ENCODE measurements around the gene KLHDC4. TPM values are rescaled to one million over a fixed set of nuclear protein-coding genes. Genes with fewer than 3 reads are reported as not detected.
"Not testable (repeated sequence)": the region's sequence is repeated elsewhere in the genome, so short reads cannot be mapped to it uniquely, and the experiment has no call there.

KLHDC4 gene
- total RNA-seq, 1 donor from 2014 or later: 38.8 TPM

- Histone ChIP-seq H3K27ac (no peak overlapping the region), H3K27me3 (no peaks in the 10 kb centered on the region), H3K9me3 (no peaks in the 10 kb centered on the region), H3K36me3 (no peaks in the 10 kb centered on the region), H3K4me3 (no peak overlapping the region), H3K4me1 (no peaks in the 10 kb centered on the region)
- intact Hi-C loops (cut with DNase I): no loop called here
- DNase-seq: no peak
- TF ChIP-seq CTCF (IDR thresholded peaks at IDR 0.05): no peak
- ATAC-seq: no peak
Observed at GRCh38 chr16:87791295-87792204, 25.8 kb upstream of the KLHDC4 start.

DNA sequence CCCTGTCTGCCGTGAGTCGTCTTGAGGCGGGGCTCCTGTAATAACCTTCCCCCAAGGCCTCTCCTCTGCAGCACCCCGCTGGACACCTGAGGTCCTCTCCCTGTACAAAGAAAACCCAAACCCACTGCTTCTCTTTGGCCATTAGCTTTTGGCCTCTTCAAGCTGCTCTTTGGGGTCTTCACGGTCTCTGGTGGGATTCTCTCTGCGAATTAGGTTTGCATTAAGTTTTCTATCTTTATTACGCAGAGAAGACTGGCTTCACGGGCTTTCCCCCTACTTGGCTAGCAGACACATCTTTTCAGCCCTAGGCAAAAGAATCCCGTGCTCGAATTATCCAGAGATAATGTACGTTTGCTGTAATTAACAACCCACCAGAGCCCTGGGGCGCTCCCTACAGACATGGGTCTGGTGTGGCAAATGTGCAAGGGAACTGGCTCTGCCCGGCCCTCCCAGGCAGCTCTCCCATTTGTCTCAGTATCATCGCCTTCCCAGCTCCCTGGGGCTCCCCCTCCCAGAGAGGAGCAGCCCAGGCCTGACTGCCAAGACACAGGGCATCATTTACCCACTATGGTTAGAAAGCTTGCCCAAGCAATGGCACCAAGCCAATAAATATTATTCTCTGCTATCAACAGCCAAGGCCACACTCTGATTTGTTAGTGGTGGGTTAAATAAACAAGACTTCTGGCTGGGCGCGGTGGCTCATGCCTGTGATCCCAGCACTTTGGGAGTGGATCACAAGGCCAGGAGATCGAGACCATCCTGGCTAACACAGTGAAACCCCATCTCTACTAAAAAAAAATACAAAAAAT, 24.7 kb upstream of the KLHDC4 start:
- ATAC-seq (peak; percentile 35), DNase-seq (no peak)
- Histone ChIP-seq H3K9me3 (no peaks in the 10 kb centered on the region), H3K4me1 (no peaks in the 10 kb centered on the region), H3K27me3 (no peaks in the 10 kb centered on the region), H3K27ac (no peak overlapping the region), H3K36me3 (no peaks in the 10 kb centered on the region), H3K4me3 (no peak overlapping the region)
- no peak for TF ChIP-seq CTCF (IDR thresholded peaks at IDR 0.05)
- intact Hi-C loops (cut with DNase I): no loop called here

DNA sequence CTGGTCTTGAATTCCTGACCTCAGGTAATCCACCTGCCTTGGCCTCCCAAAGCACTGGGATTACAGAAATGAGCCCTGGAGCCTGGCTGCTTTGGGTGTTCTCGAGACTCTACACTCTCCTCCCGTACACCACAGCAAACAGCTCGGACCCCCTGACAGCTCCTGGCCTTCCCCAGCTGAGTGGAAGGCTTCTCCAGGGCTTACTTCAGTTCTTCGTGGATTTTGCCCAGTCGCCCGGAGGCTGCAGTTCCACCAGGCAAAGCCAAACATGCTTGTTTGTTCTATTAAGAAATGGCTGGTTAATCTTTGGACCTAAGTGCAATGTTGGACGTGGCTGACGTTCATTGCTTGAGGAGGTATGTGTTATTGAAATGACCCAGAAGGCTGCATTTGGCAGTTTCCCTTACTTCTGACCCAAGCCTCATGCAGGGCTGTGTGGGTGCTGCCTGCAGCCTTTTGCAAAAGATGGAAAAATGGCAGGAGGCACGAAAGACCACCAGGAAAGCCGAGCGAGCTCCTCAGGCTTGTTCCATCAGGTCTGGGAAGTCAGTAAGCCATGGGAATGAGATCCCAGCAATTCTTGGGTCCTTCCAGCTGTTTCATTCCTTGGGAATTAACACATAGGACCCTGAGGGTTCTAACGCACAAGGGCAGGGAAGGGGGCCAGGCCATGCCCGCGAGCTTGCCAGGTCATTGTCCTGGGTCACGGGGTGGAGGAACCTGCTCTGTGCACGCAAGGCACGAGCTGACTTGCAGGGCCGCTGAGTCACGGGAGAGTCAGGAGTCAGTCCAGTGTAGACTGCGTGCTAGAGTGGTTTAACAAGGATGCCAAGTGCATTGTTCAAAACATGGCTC, 23.9 kb upstream of the KLHDC4 start:
- Histone ChIP-seq H3K27me3 (no peaks in the 10 kb centered on the region), H3K4me1 (no peaks in the 10 kb centered on the region), H3K4me3 (no peak overlapping the region), H3K9me3 (no peaks in the 10 kb centered on the region), H3K36me3 (no peaks in the 10 kb centered on the region), H3K27ac (peak overlapping the region; percentile 47)
- no peak for TF ChIP-seq CTCF (IDR thresholded peaks at IDR 0.05)
- DNase-seq (no peak), ATAC-seq (no peak)
- intact Hi-C loops (cut with DNase I): no loop called here

DNA sequence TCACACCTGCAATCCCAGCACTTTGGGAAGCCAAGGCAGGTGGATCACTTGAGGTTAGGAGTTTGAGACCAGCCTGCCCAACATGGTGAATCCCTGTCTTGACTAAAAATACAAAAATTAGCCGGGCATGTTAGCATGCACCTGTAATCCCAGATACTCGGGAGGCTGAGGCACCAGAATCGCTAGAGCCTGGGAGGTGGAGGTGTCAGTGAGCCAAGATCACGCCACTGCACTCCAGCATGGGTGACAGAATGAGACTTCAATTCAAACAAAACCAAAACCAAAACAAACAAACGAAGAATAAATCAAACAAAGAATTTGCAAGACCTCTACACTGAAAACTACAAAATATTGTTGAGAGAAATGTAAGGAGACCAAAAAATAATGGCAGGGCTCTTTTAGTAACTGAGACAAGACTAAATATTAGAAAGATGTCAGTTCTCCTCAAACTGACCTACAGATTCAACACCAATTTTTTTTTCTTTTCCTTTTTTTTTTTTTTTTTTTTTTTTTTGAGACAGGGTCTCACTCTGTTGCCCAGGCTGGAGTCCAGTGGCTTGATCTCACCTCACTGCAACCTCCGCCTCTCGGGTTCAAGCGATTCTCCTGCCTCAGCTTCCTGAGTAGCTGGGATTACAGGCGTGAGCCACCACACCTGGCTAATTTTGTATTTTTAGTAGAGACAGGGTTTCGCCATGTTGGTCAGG, 23.1 kb upstream of the KLHDC4 start:
- H3K4me1 ChIP-seq; H3K4me3 ChIP-seq; H3K27me3 ChIP-seq; intact Hi-C loops (cut with DNase I); H3K36me3 ChIP-seq; H3K9me3 ChIP-seq; DNase-seq; ATAC-seq: not testable (repeated sequence)
- peak overlapping the region; percentile 47 for H3K27ac ChIP-seq

DNA sequence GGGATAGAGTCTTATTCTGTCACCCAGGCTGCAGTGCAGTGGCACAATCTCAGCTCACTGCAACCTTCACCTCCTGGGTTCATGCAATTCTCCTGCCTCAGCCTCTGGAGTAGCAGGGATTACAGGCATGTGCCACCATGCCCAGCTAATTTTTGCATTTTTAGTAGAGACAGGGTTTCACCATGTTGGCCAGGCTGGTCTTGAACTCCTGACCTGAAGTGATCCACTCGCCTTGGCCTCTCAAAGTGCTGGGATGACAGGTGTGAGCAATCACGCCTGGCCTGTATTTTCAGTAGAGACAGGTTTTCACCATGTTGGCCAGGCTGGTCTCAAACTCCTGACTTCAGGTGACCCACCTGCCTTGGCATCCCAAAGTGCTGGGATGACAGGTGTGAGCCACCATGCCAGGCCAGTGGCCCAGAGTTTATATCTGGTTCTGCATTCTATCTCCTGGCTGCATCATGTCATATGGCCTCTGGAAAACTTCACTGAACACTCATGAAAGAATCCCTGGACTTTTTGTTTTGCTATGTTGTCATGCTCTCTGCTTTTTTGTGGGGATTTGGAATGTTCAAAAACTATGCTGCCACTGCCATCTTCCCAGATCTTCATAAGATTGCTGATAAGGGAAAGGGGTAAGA, 21.8 kb upstream of the KLHDC4 start:
- H3K36me3 ChIP-seq; ATAC-seq; H3K9me3 ChIP-seq; H3K4me3 ChIP-seq; DNase-seq; H3K27me3 ChIP-seq; H3K27ac ChIP-seq; H3K4me1 ChIP-seq; intact Hi-C loops (cut with DNase I): not testable (repeated sequence)
